NB4 (cell line): Measurements from ENCODE around the gene ALPK3.

Experiments used
- DNase-seq: peaks from one replicate; pipeline ENCODE4 v3.0.0; 2010; ENCODE audit warnings: low read depth
- H3K4me3 ChIP-seq: one replicate; pipeline ENCODE4 v1.5.1; 2011; ENCODE audit warnings: mild to moderate bottlenecking, low read depth, low read length, moderate library complexity
- MYC ChIP-seq: IDR thresholded peaks from 2 replicates; pipeline ENCODE4 v1.6.1; 2011; ENCODE audit warnings: low read depth, low read length
- POLR2A ChIP-seq: IDR thresholded peaks from 2 replicates; pipeline ENCODE4 v1.6.1; 2011; ENCODE audit warnings: mild to moderate bottlenecking; ENCODE audit not compliant: insufficient read length; ENCODE audit errors: extremely low read depth
- TF ChIP-seq, protein P1 (sequence below): IDR thresholded peaks from one replicate; pipeline ENCODE4 v1.5.1; 2012; ENCODE audit warnings: low read depth, low read length
- TF ChIP-seq, protein P2 (sequence below): IDR thresholded peaks from 2 replicates; pipeline ENCODE4 v1.6.1; 2011; ENCODE audit warnings: low read depth, low read length

Gene ALPK3

DNA sequence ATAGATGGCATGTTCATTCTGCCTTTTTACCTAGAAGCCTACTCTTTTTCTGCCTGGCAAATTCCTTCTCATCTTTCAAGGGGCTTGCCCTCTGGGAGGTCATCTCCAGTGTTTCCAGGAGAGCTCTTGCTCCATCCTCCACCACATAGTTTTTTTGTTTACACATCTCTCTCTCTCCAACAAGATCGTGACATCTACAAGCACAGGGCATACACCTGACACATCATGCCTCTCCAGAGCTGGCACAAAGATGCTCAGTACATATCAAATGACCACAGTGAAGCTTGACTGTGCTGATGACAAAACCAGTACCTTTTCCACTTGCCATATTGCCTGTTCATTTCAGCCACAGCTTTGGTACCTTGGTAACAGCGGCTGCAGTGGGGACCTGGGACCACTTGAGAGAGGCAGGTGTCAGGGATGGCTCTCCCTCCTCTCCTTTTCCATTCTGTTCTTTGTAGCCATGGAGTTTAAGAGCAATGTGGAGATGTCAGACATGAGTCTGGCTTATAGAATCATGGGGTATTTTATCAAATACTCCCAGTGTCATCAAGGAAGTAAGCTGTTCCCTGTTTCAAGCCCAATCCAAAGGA is 15.4 kb downstream of the ALPK3 start:
- TF ChIP-seq MYC (no peak), POLR2A (no peak)
- TF ChIP-seq, protein P1, sequence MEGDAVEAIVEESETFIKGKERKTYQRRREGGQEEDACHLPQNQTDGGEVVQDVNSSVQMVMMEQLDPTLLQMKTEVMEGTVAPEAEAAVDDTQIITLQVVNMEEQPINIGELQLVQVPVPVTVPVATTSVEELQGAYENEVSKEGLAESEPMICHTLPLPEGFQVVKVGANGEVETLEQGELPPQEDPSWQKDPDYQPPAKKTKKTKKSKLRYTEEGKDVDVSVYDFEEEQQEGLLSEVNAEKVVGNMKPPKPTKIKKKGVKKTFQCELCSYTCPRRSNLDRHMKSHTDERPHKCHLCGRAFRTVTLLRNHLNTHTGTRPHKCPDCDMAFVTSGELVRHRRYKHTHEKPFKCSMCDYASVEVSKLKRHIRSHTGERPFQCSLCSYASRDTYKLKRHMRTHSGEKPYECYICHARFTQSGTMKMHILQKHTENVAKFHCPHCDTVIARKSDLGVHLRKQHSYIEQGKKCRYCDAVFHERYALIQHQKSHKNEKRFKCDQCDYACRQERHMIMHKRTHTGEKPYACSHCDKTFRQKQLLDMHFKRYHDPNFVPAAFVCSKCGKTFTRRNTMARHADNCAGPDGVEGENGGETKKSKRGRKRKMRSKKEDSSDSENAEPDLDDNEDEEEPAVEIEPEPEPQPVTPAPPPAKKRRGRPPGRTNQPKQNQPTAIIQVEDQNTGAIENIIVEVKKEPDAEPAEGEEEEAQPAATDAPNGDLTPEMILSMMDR: no peak
- TF ChIP-seq, protein P2, sequence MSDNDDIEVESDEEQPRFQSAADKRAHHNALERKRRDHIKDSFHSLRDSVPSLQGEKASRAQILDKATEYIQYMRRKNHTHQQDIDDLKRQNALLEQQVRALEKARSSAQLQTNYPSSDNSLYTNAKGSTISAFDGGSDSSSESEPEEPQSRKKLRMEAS: no peak
- DNase-seq: no peak
- no peak overlapping the region for H3K4me3 ChIP-seq

DNA sequence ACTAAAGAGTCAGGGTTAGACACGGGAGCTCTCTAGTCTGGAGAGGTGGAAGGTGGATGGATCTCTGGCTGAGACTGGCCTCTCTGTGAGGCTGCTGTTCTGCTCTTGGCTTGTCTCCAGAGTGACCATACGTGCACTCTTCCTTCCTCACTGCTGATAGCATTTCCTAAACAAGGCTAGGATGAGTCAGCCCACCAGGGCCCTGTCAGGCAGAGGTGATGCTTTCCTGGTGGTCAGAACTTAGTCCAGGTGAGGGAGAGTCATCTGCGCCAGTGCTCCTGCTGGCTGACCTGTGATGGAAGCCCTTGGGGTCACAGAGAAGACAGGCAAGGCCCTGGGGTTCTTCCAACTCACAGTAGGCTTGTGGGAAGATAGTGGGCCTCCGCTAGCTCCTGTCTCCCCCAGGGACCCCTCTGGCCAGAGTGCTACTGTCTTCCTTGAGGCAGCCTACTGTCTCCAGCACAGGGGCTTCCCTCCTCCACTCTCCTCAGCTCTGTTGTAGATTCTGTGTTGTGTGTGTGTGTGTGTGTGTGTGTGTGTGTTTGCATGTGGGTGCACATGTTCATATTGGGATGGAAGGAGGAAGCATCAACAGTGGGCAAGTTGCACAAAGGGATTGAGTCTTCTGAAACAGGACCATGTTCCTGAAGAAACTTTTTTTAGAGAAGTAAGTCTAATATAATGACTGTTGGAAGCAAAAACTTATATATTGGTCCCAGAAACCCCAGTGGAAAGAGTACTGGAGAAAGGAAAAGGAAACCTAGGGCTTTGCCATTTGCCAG is 16.5 kb downstream of the ALPK3 start:
- DNase-seq: peak; percentile 36
- TF ChIP-seq, protein P1: no peak
- TF ChIP-seq, protein P2: no peak
- no peak for TF ChIP-seq POLR2A
- no peak for TF ChIP-seq MYC
- no peak overlapping the region for H3K4me3 ChIP-seq

DNA sequence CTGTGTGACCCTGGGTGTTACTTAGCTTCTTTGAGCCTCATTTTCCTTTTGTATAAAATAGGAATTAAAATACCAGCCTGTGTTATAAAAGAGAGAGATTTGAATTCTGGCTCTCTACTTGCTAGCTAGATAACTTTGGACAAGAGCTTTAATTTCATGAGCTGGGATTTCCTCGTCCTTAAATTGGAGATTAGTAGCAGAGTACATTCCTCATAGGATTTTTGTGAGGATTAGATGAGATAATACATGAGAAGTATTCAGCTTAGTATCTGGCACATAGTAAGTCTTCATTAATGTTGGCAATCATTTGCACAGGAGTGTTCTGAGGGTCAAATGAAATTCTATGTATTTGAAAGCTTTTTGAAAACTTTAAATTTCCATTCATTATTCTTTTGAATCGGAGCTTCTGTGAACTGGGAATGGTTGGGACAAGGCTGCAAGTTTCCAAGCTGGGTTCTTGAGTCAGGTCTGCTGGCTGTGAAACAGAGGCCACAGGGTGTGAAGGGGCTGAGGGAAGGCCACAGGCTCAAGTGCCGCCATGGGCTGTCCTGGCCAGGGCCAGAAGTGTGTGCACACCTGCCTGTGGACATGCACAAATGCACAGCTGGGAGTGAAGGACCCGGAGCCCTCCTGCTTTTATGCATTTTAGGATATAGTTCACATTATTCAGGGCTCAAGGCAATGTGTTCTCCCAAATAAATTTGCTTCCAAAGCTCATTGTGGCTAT is 17.2 kb downstream of the ALPK3 start:
- TF ChIP-seq, protein P1: no peak
- TF ChIP-seq POLR2A (no peak), MYC (no peak)
- TF ChIP-seq, protein P2: no peak
- no peak for DNase-seq
- no peak overlapping the region for H3K4me3 ChIP-seq

DNA sequence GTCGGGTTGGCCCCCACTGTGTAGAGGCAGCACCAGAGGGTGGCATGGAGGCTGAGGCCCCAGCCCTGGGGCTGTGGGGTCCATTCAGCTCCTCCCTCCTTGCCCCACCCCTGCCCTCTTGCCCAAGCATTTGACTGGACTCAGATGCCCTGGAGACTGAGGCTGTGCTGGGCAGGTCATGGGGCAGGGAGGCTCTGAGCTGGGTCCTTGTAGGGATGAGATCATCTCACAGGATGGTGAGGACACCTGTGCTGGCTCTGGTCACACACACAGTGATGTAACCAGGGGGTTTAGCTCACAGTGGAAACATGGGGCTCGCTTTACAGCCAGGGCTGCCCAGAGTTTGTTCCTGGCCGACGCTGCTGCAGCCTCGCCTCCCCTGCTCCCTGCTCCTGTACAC is 17.8 kb downstream of the ALPK3 start:
- TF ChIP-seq POLR2A (no peak), MYC (no peak)
- TF ChIP-seq, protein P2: no peak
- TF ChIP-seq, protein P1: no peak
- no peak for DNase-seq
- H3K4me3 ChIP-seq: no peak overlapping the region

DNA sequence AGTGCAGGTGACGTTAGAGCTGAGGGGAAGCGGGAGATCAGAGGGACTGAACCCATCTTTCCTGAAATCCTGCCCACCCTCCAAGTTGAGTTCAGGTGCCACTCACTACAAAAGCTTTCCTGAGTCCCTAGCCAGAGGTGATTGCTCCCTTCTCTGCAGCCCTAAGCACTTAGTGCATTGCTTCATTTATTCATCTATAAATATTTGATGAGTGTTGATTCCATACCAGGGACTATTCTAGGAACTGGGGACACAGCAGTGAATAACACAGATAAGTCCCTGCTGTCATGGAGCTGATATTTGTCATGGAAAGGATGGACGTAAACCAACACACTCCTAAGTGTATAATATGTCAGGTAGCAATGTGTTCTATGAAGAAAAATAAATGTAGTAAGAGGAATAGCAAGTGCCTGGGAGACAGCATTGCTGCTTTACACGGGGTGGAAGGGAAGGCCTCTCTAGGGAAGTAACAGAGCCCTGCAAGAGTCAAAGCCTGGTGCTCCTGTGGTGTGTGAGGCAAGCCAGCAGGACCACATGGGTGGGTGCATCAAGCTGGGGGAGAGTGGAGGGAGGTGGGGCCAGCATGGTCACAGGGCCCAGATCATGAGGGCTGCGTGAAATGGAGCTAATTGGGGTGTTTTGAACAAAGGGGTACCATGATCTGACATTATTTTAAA is 18.6 kb downstream of the ALPK3 start:
- H3K4me3 ChIP-seq: no peak overlapping the region
- DNase-seq: no peak
- TF ChIP-seq, protein P2: no peak
- TF ChIP-seq POLR2A: no peak
- TF ChIP-seq, protein P1: no peak
- no peak for TF ChIP-seq MYC
